IMR-90 (cell line): ENCODE data around the gene ASB6. TPM values are rescaled to one million over a fixed set of nuclear protein-coding genes. Genes with fewer than 3 reads are reported as not detected.

Experiments
- ATAC-seq: fragments of 200-7000 bp; cut with Tn5 transposase; 2 replicates; pipeline ENCODE4 v1.9.1; 2020; ENCODE audit warnings: low read depth, mild to moderate bottlenecking, moderate library complexity
- BruUV-seq: library from RNA; stranded (reverse); fragments of 400-500 nt; replicated peaks from 2 replicates; lab custom pipeline; 2021; lab: Mats Ljungman, UMichigan
- CTCF ChIA-PET: fragments of 300-600 bp; formaldehyde crosslinking; extraction: SDS; loops from one replicate; lab custom pipeline; 2021; ENCODE audit warnings: antibody characterized with exemption; lab: Yijun Ruan, JAX
- POLR2A ChIA-PET: fragments of 300-600 bp; sonication (Branson Sonifier 250); formaldehyde crosslinking; loops from one replicate; lab custom pipeline; 2022; ENCODE audit warnings: antibody characterized with exemption; ENCODE audit not compliant: unreplicated experiment; lab: Charles Lee
- DNase-seq: peaks from one replicate; pipeline ENCODE4 v3.0.0; 2013
- H2AFZ ChIP-seq: replicated peaks from 2 replicates; pipeline ENCODE3; 2013; ENCODE audit warnings: low read length, mild to moderate bottlenecking; ENCODE audit not compliant: poor library complexity
- H2AK5ac ChIP-seq: 2 replicates; pipeline ENCODE4 v1.6.1; 2013; ENCODE audit warnings: low read depth, low read length, inconsistent platforms
- H2AK9ac ChIP-seq: replicated peaks from 2 replicates; pipeline ENCODE3; 2013; ENCODE audit warnings: mild to moderate bottlenecking, low read depth, low read length, moderate library complexity; ENCODE audit not compliant: poor library complexity
- H2BK120ac ChIP-seq: 2 replicates; pipeline ENCODE4 v1.6.1; 2013; ENCODE audit warnings: low read depth, low read length, inconsistent platforms
- H2BK15ac ChIP-seq: 3 replicates; pipeline ENCODE4 v1.6.1; 2013; ENCODE audit warnings: low read depth, low read length, inconsistent platforms
- H2BK20ac ChIP-seq: 2 replicates; pipeline ENCODE4 v1.6.1; 2013; ENCODE audit warnings: low read depth, mild to moderate bottlenecking, inconsistent platforms, low read length, moderate library complexity
- H2BK5ac ChIP-seq: 2 replicates; pipeline ENCODE4 v1.6.1; 2013; ENCODE audit warnings: mild to moderate bottlenecking, low read depth, low read length, inconsistent platforms; ENCODE audit not compliant: poor library complexity, severe bottlenecking
- H3K14ac ChIP-seq: replicated peaks from 2 replicates; pipeline ENCODE4 v1.6.1; 2013; ENCODE audit warnings: low read depth, low read length, inconsistent platforms
- H3K18ac ChIP-seq: 2 replicates; pipeline ENCODE4 v1.6.1; 2013; ENCODE audit warnings: low read depth, low read length, control low read depth
- H3K23ac ChIP-seq: 2 replicates; pipeline ENCODE4 v1.6.1; 2013; ENCODE audit warnings: low read depth, low read length, inconsistent platforms
- H3K27ac ChIP-seq: 2 replicates; pipeline ENCODE4 v1.5.1; 2013; ENCODE audit warnings: mild to moderate bottlenecking, control low read depth, low read length; ENCODE audit not compliant: insufficient read depth
- H3K27me3 ChIP-seq: 2 replicates; pipeline ENCODE4 v1.6.1; 2013; ENCODE audit warnings: low read length; ENCODE audit not compliant: control insufficient read depth, insufficient read depth
- H3K36me3 ChIP-seq: 2 replicates; pipeline ENCODE4 v1.6.1; 2013; ENCODE audit warnings: low read length, mixed read lengths; ENCODE audit not compliant: control insufficient read depth, insufficient read depth
- H3K4ac ChIP-seq: 2 replicates; pipeline ENCODE4 v1.6.1; 2013; ENCODE audit warnings: low read depth, low read length, inconsistent platforms
- H3K4me1 ChIP-seq: 2 replicates; pipeline ENCODE4 v1.6.1; 2013; ENCODE audit warnings: low read length, mixed read lengths; ENCODE audit not compliant: control insufficient read depth, insufficient read depth
- H3K4me2 ChIP-seq: 2 replicates; pipeline ENCODE4 v1.6.1; 2013; ENCODE audit warnings: low read depth, mild to moderate bottlenecking, control low read depth, low read length, moderate library complexity
- H3K4me3 ChIP-seq: 2 replicates; pipeline ENCODE4 v1.5.1; 2013; ENCODE audit warnings: low read depth, mild to moderate bottlenecking, control low read depth, low read length, moderate library complexity; ENCODE audit not compliant: insufficient read depth
- H3K56ac ChIP-seq: 2 replicates; pipeline ENCODE4 v1.6.1; 2013; ENCODE audit warnings: low read length, inconsistent platforms; ENCODE audit not compliant: insufficient read depth; ENCODE audit errors: extremely low read depth
- H3K79me1 ChIP-seq, 2 experiments: 2 replicates each; pipeline ENCODE4 v1.6.1; 2013; ENCODE audit warnings: low read length in 2 of 2, inconsistent platforms in 1 of 2, low read depth in 1 of 2
- H3K9ac ChIP-seq: 2 replicates; pipeline ENCODE4 v1.6.1; 2013; ENCODE audit warnings: low read depth, low read length, control low read depth
- H3K9me1 ChIP-seq: 2 replicates; pipeline ENCODE4 v1.6.1; 2013; ENCODE audit warnings: low read length, inconsistent platforms; ENCODE audit not compliant: insufficient read depth
- H3K9me3 ChIP-seq: 2 replicates; pipeline ENCODE4 v1.6.1; 2013; ENCODE audit warnings: low read length; ENCODE audit not compliant: control insufficient read depth, insufficient read depth
- H4K20me1 ChIP-seq: 2 replicates; pipeline ENCODE4 v1.6.1; 2013; ENCODE audit warnings: low read length, inconsistent platforms; ENCODE audit not compliant: insufficient read depth
- H4K5ac ChIP-seq: 2 replicates; pipeline ENCODE4 v1.6.1; 2013; ENCODE audit warnings: mild to moderate bottlenecking, low read depth, low read length, control low read depth
- H4K8ac ChIP-seq, 2 experiments: 2 replicates each; pipeline ENCODE4 v1.6.1; 2013; ENCODE audit warnings: low read depth in 2 of 2, low read length in 2 of 2, control low read depth in 1 of 2, inconsistent platforms in 1 of 2
- H4K91ac ChIP-seq: 2 replicates; pipeline ENCODE4 v1.6.1; 2013; ENCODE audit warnings: low read depth, low read length, inconsistent platforms; ENCODE audit not compliant: insufficient read depth
- CTCF ChIP-seq: conservative IDR thresholded peaks from 2 replicates; pipeline ENCODE4 v1.5.1; 2012; ENCODE audit warnings: mild to moderate bottlenecking, low read depth, low read length, improper control_type of control experiment
- MAZ ChIP-seq: IDR thresholded peaks from 2 replicates; pipeline ENCODE4 v1.6.1; 2012; ENCODE audit warnings: low read depth, mild to moderate bottlenecking, low read length, improper control_type of control experiment, moderate library complexity, borderline replicate concordance
- RAD21 ChIP-seq: IDR thresholded peaks from 2 replicates; pipeline ENCODE4 v1.6.1; 2012; ENCODE audit warnings: low read length, improper control_type of control experiment
- RCOR1 ChIP-seq: IDR thresholded peaks from 2 replicates; pipeline ENCODE4 v1.6.1; 2012; ENCODE audit warnings: mild to moderate bottlenecking, low read length, improper control_type of control experiment; ENCODE audit not compliant: insufficient replicate concordance
- SMC3 ChIP-seq: fragments of 150-350 bp; IDR thresholded peaks from 2 replicates; pipeline ENCODE4 v1.6.1; 2016; ENCODE audit warnings: low read depth, mild to moderate bottlenecking, antibody characterized with exemption, low read length, moderate library complexity
- whole genome bisulfite sequencing, 2 experiments: methylation state at CpG; one replicate each; pipeline versions ENCODE4 v1.1.5 to v1.1.7; 2013; ENCODE audit warnings: missing lambda C conversion rate in 2 of 2; ENCODE audit not compliant: insufficient read length in 1 of 2; ENCODE audit errors: extremely low coverage in 2 of 2; 5-methylcytosine and 5-hydroxymethylcytosine counted together
- dilution Hi-C: fragments of 300-500 bp; cut with HindIII; formaldehyde crosslinking; loops from one replicate; pipeline ENCODE4 v1.14.3; 2018; ENCODE audit warnings: low sequenced_read_pairs; ENCODE audit not compliant: unreplicated experiment
- in situ Hi-C: fragments of 300-500 bp; cut with MboI; formaldehyde crosslinking; loops from 3 replicates; pipeline ENCODE4 v1.14.3; 2019; ENCODE audit warnings: low sequenced_read_pairs, inconsistent platforms, mixed read lengths
- intact Hi-C: fragments of 100-400 bp; cut with micrococcal nuclease; formaldehyde crosslinking; loops from 2 replicates; pipeline ENCODE4 v1.10.0; 2022
- polyA plus RNA-seq, 3 experiments: library from polyadenylated mRNA; depleted of rRNA; stranded (reverse); fragments of >200 nt; gene quantifications; 2 replicates each; pipeline ENCODE4 v1.2.3, GENCODE V29; 2012; ENCODE audit warnings: low replicate concordance in 1 of 3
- total RNA-seq: library from RNA; depleted of rRNA; stranded (reverse); fragments of >200 nt; gene quantifications from 2 replicates; pipeline ENCODE4 v1.2.3, GENCODE V29; 2012

ASB6 gene
- total and polyA plus RNA-seq, 2 of the 4 experiments (the other 2 are of a cell fraction), result 9.7 to 28.9 TPM

- in situ Hi-C loops, result no loop called here
Observed at GRCh38 chr9:129624168-129624759, 17.7 kb downstream of the ASB6 start.

More at GRCh38 chr9:129624168-129624759, 17.7 kb downstream of the ASB6 start:
- Histone ChIP-seq H4K20me1 (peaks cover 26% of the 10 kb centered on the region), H2BK120ac (peak overlapping the region; percentile 58; the same call in 1 of the 2 replicates), H3K36me3 (peaks cover 3% of the 10 kb centered on the region; the same call in 1 of the 2 replicates), H3K9ac (no peak overlapping the region), H3K14ac (no peak overlapping the region), H3K9me3 (no peaks in the 10 kb centered on the region), H2BK15ac (0 out of 3 replicates have a peak overlapping the region, but pooled peaks have one; percentile 15), H3K4me1 (peaks cover 27% of the 10 kb centered on the region), H2AK9ac (no peak overlapping the region), H2BK5ac (peak overlapping the region; percentile 81), H3K9me1 (peaks cover 17% of the 10 kb centered on the region), H3K56ac (no peak overlapping the region), H3K27ac (peak overlapping the region; percentile 51), H4K91ac (peak overlapping the region; percentile 63; the same call in 1 of the 2 replicates), H3K18ac (peak overlapping the region; percentile 57; the same call in 1 of the 2 replicates), H4K8ac (peak overlapping the region; percentile 18 to 92; a peak in 3 of 4 replicates), H2AK5ac (peak overlapping the region; percentile 89; the same call in 1 of the 2 replicates), H2BK20ac (peak overlapping the region; percentile 69; the same call in 1 of the 2 replicates), H2AFZ (peak overlapping the region; percentile 91), H3K23ac (no peak overlapping the region), H3K4me2 (no peak overlapping the region), H3K4ac (peak overlapping the region; percentile 87), H4K5ac (peak overlapping the region; percentile 75; the same call in 1 of the 2 replicates), H3K79me1 (peaks cover 13 to 45% of the 10 kb centered on the region in 2 experiments; a peak in 3 of 4 replicates), H3K27me3 (no peaks in the 10 kb centered on the region), H3K4me3 (no peak overlapping the region)
- DNase-seq (peak; percentile 53), ATAC-seq (no peak)
- ChIA-PET CTCF (interaction anchor here (0.5 to 3.1 kb wide), 10 partner anchors 10 to 854 kb away, joined by 3 to 26 read pairs (median 4); no protein-coding TSS in a partner anchor), POLR2A (interaction anchor here (0.7 to 1.4 kb wide), 3 partner anchors 484 to 493 kb away, joined by 3 to 4 read pairs (median 4); no protein-coding TSS in a partner anchor)
- TF ChIP-seq SMC3 (peak; percentile 59), CTCF (peak; percentile 74), RCOR1 (no peak), MAZ (peak; percentile 43; the same call in 1 of the 2 replicates), RAD21 (peak; percentile 67)
- BruUV-seq, result no TSS peak
- no CpG with 5 or more reads among the region's 12 CpGs for WGBS, 2 experiments
- intact Hi-C loops, result loop anchor here (1.0 kb wide), 1 partner anchor 485 kb away; no protein-coding TSS in a partner anchor
- dilution Hi-C loops, result no loop called here
